NCI-H1105 (cell line): Measurements from ENCODE around the gene NPAS3.

Experiments used
- DNase-seq: peaks from one replicate; lab custom pipeline; 2025; lab: John Stamatoyannopoulos, UW

The NPAS3 gene

GRCh38 chr14:33679461-33680225 lies 741.0 kb downstream of the NPAS3 start:
- no peak for DNase-seq

- DNase-seq = no peak
Observed at GRCh38 chr14:33680873-33681272, 742.2 kb downstream of the NPAS3 start.

GRCh38 chr14:33682760-33683159 lies 744.1 kb downstream of the NPAS3 start:
- no peak for DNase-seq

- no peak for DNase-seq
Observed at GRCh38 chr14:33685026-33685425, 746.3 kb downstream of the NPAS3 start.

- no peak for DNase-seq
Observed at GRCh38 chr14:33685698-33686097, 747.0 kb downstream of the NPAS3 start.

GRCh38 chr14:33686218-33686617 lies 747.5 kb downstream of the NPAS3 start:
- no peak for DNase-seq

GRCh38 chr14:33686856-33687255 lies 748.2 kb downstream of the NPAS3 start:
- no peak for DNase-seq

- DNase-seq = no peak
Observed at GRCh38 chr14:33689680-33690079, 751.0 kb downstream of the NPAS3 start.

- no peak for DNase-seq
Observed at GRCh38 chr14:33691907-33692306, 753.2 kb downstream of the NPAS3 start.

GRCh38 chr14:33692762-33693161 lies 754.1 kb downstream of the NPAS3 start:
- DNase-seq = no peak

GRCh38 chr14:33693237-33693636 lies 754.6 kb downstream of the NPAS3 start:
- DNase-seq = no peak

GRCh38 chr14:33696165-33696564 lies 757.5 kb downstream of the NPAS3 start:
- DNase-seq = no peak

- DNase-seq = no peak
Observed at GRCh38 chr14:33699300-33699983, 760.8 kb downstream of the NPAS3 start.

GRCh38 chr14:33700052-33700451 lies 761.4 kb downstream of the NPAS3 start:
- DNase-seq = no peak

GRCh38 chr14:33702293-33702692 lies 763.6 kb downstream of the NPAS3 start:
- no peak for DNase-seq

- peak; percentile 65 for DNase-seq
Observed at GRCh38 chr14:33704481-33704880, 765.8 kb downstream of the NPAS3 start.

- DNase-seq = no peak
Observed at GRCh38 chr14:33705490-33705889, 766.8 kb downstream of the NPAS3 start.

- no peak for DNase-seq
Observed at GRCh38 chr14:33707716-33708115, 769.0 kb downstream of the NPAS3 start.

GRCh38 chr14:33709283-33709682 lies 770.6 kb downstream of the NPAS3 start:
- no peak for DNase-seq

GRCh38 chr14:33709711-33710110 lies 771.0 kb downstream of the NPAS3 start:
- DNase-seq = no peak

GRCh38 chr14:33710273-33710672 lies 771.6 kb downstream of the NPAS3 start:
- no peak for DNase-seq

GRCh38 chr14:33711194-33711593 lies 772.5 kb downstream of the NPAS3 start:
- DNase-seq = no peak

- DNase-seq = no peak
Observed at GRCh38 chr14:33711811-33712216, 773.1 kb downstream of the NPAS3 start.
